ENCODE data around the gene ATP7B. TPM values are rescaled to one million over a fixed set of nuclear protein-coding genes. Genes with fewer than 3 reads are reported as not detected.

Gene ATP7B
- total and polyA plus RNA-seq, 2 experiments from 2014 or later = 2.2 to 12.8 TPM

DNA sequence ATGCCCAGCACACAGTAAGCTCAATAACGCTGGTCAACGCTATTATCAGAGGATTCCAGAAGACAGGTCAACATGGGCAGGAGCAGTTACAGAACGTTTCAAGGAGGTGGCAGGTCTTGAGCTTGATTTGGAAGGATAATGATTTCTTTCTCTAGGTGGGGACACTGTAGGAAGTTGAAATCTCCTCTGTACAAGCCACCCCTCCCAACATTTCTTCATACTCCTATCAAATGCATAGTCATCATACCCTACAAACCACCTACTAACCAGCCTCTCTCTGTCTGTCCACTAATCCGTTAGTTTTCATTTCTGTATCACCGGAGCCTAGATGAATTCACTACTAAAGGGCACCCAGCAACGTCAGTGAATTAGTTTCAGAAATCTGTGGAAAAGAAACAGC lies 1.3 kb downstream of the ATP7B start (continued):
- TF ChIP-seq, protein P1, sequence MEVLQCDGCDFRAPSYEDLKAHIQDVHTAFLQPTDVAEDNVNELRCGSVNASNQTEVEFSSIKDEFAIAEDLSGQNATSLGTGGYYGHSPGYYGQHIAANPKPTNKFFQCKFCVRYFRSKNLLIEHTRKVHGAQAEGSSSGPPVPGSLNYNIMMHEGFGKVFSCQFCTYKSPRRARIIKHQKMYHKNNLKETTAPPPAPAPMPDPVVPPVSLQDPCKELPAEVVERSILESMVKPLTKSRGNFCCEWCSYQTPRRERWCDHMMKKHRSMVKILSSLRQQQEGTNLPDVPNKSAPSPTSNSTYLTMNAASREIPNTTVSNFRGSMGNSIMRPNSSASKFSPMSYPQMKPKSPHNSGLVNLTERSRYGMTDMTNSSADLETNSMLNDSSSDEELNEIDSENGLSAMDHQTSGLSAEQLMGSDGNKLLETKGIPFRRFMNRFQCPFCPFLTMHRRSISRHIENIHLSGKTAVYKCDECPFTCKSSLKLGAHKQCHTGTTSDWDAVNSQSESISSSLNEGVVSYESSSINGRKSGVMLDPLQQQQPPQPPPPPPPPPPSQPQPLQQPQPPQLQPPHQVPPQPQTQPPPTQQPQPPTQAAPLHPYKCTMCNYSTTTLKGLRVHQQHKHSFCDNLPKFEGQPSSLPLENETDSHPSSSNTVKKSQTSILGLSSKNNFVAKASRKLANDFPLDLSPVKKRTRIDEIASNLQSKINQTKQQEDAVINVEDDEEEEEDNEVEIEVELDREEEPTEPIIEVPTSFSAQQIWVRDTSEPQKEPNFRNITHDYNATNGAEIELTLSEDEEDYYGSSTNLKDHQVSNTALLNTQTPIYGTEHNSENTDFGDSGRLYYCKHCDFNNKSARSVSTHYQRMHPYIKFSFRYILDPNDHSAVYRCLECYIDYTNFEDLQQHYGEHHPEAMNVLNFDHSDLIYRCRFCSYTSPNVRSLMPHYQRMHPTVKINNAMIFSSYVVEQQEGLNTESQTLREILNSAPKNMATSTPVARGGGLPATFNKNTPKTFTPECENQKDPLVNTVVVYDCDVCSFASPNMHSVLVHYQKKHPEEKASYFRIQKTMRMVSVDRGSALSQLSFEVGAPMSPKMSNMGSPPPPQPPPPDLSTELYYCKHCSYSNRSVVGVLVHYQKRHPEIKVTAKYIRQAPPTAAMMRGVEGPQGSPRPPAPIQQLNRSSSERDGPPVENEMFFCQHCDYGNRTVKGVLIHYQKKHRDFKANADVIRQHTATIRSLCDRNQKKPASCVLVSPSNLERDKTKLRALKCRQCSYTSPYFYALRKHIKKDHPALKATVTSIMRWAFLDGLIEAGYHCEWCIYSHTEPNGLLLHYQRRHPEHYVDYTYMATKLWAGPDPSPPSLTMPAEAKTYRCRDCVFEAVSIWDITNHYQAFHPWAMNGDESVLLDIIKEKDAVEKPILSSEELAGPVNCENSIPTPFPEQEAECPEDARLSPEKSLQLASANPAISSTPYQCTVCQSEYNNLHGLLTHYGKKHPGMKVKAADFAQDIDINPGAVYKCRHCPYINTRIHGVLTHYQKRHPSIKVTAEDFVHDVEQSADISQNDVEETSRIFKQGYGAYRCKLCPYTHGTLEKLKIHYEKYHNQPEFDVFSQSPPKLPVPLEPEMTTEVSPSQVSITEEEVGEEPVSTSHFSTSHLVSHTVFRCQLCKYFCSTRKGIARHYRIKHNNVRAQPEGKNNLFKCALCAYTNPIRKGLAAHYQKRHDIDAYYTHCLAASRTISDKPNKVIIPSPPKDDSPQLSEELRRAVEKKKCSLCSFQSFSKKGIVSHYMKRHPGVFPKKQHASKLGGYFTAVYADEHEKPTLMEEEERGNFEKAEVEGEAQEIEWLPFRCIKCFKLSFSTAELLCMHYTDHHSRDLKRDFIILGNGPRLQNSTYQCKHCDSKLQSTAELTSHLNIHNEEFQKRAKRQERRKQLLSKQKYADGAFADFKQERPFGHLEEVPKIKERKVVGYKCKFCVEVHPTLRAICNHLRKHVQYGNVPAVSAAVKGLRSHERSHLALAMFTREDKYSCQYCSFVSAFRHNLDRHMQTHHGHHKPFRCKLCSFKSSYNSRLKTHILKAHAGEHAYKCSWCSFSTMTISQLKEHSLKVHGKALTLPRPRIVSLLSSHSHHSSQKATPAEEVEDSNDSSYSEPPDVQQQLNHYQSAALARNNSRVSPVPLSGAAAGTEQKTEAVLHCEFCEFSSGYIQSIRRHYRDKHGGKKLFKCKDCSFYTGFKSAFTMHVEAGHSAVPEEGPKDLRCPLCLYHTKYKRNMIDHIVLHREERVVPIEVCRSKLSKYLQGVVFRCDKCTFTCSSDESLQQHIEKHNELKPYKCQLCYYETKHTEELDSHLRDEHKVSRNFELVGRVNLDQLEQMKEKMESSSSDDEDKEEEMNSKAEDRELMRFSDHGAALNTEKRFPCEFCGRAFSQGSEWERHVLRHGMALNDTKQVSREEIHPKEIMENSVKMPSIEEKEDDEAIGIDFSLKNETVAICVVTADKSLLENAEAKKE (CRISPR knock-in tag; IDR thresholded peaks at IDR 0.05) = no peak
- no peak for TF ChIP-seq ZNF114 (CRISPR knock-in tag; IDR thresholded peaks at IDR 0.05)
- no peak for TF ChIP-seq NANOG (IDR thresholded peaks at IDR 0.05; ENCODE audit: borderline replicate concordance)
- TF ChIP-seq CREB1 (CRISPR knock-in tag; IDR thresholded peaks at IDR 0.05; ENCODE audit: low read depth) = no peak
- no peak for TF ChIP-seq POLR2AphosphoS5 (IDR thresholded peaks at IDR 0.05; ENCODE audit: low read depth)
- no peak for TF ChIP-seq EZH2phosphoT487 (IDR thresholded peaks at IDR 0.05; ENCODE audit: unreplicated experiment)
- no peak for TF ChIP-seq ZNF331 (CRISPR knock-in tag; IDR thresholded peaks at IDR 0.05; ENCODE audit: low read depth)
- TF ChIP-seq EZH2 (IDR thresholded peaks at IDR 0.05; ENCODE audit: low read depth, unreplicated experiment) = no peak

DNA sequence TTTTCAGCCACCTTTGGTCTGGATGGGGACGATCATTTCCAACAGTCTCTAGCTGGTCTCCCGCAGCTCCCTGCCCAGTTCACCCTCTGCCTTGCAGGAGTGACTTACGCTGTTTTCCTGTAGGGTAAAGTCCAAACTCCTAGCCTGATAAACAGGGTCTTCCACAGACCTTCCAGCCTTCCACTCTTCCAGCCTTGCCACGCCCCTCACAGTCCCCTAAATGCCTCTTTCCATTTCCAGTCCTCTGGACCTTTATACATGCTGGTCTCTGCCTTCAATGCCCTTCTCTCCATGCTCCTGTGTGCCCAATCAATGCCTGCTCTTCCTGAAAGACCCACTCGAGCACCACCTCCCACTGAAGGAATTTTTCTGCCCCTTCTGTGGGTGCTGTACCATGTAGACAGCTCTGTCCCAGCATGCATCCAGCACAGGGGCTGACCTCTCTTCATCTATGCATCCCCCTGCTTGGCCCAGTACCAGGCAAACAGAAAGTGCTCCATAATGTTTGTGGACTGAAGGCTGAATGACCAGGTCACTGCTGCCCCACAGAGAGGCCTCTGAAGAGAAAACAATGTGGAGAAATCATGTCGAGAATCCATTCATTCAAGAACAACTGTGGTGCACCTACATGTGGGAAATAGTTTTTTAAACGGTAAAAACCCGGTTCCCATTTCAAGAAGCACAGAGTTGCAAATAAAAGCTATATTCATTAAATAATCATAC lies 4.6 kb downstream of the ATP7B start:
- no peak for ATAC-seq
- no peak overlapping the region for H3K4me3 Mint-ChIP-seq

More for the DNA sequence above, 4.6 kb downstream of the ATP7B start:
- no peak overlapping the region for H3K27ac ChIP-seq (ENCODE audit: low read depth)
- H2AFZ ChIP-seq = no peak overlapping the region
- TF ChIP-seq ZNF331 (CRISPR knock-in tag; IDR thresholded peaks at IDR 0.05; ENCODE audit: low read depth) = no peak
- TF ChIP-seq REST (IDR thresholded peaks at IDR 0.05; ENCODE audit: unreplicated experiment) = no peak
- TF ChIP-seq CREB1 (CRISPR knock-in tag; IDR thresholded peaks at IDR 0.05; ENCODE audit: low read depth) = no peak
- no peak for TF ChIP-seq EZH2phosphoT487 (IDR thresholded peaks at IDR 0.05; ENCODE audit: unreplicated experiment)
- no peak for TF ChIP-seq NANOG (IDR thresholded peaks at IDR 0.05; ENCODE audit: borderline replicate concordance)
- peaks cover 4% of the 10 kb centered on the region; the same call in 2 of the 3 replicates for H3K9me3 Mint-ChIP-seq
- peaks cover 16% of the 10 kb centered on the region for H3K4me1 Mint-ChIP-seq
- H3K9me2 ChIP-seq (ENCODE audit: insufficient read depth) = no peaks in the 10 kb centered on the region
- H3K27me3 ChIP-seq (ENCODE audit: insufficient read depth) = peaks cover 28% of the 10 kb centered on the region
- H3K4me1 ChIP-seq (ENCODE audit: insufficient read depth) = peaks cover 8% of the 10 kb centered on the region
- peaks cover 15% of the 10 kb centered on the region for H3K79me2 ChIP-seq (replicated peaks; ENCODE audit: insufficient read depth)
- H3F3A ChIP-seq (replicated peaks; ENCODE audit: low read depth) = no peaks in the 10 kb centered on the region
- peaks cover 8% of the 10 kb centered on the region for H3K36me3 Mint-ChIP-seq (ENCODE audit: low read depth)
- no peaks in the 10 kb centered on the region for H3K36me3 ChIP-seq (ENCODE audit: insufficient read depth)
- H3K27me3 Mint-ChIP-seq (ENCODE audit: insufficient read depth, low read depth, poor library complexity) = peaks cover 18% of the 10 kb centered on the region
- no peak overlapping the region for H3K4me3 ChIP-seq
- no peak for DNase-seq (ENCODE audit: low spot score)
- no peak overlapping the region for H3K4me2 ChIP-seq
- no peak overlapping the region for H3K27ac Mint-ChIP-seq
- H4K20me1 ChIP-seq (replicated peaks; ENCODE audit: insufficient read depth) = peaks cover 3% of the 10 kb centered on the region; the same call in 1 of the 2 replicates
